Smooth muscle cell of bladder (primary cell): Measurements from ENCODE around the gene SFXN1. TPM values are rescaled to one million over a fixed set of nuclear protein-coding genes. Genes with fewer than 3 reads are reported as not detected.

ENCODE experiments used
- total RNA-seq: library from RNA; depleted of rRNA; stranded (reverse); fragments of >200 nt; gene quantifications from 2 replicates; pipeline ENCODE4 v1.2.3, GENCODE V29; 2014

Gene SFXN1, protein sequence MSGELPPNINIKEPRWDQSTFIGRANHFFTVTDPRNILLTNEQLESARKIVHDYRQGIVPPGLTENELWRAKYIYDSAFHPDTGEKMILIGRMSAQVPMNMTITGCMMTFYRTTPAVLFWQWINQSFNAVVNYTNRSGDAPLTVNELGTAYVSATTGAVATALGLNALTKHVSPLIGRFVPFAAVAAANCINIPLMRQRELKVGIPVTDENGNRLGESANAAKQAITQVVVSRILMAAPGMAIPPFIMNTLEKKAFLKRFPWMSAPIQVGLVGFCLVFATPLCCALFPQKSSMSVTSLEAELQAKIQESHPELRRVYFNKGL
- total RNA-seq = 74.4 and 95.9 TPM in 2 replicates

DNA sequence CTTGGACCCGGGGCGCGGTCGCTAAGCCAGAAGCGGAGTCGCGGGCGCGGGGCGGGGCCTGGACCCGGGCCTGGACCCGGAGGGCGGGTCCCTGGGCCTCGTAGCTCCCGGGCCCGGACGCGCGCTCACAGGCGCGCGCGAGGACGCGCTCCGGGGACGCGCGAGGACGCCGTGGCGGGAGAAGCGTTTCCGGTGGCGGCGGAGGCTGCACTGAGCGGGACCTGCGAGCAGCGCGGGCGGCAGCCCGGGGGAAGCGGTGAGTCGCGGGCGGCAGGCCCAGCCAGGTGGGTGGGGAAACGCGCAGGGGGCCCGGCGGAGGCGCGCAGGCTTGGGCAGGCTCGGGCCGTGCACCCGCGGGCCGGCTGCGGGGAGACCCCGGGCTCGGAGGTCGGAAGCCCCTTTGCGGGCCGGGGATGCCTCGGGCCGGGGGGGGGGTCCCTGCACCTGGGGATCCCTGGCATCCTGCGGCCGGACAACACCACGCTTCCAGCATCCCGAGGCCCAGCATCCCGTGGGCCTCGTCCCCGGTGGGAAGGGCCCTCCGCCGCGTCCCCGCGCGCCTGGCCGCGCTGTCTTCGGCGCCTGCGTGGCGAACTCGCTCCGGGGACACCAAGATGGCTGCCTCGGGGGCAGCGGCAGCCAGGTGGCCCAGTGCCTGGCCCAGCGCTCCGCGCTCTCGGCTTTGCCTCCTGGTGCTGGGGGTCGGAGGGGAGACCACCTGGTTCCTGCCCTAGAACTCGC lies at the start of gene SFXN1:
SFXN1 (plus strand) TSS at position 177 of the 741 bp plus-strand sequence. CDS start 13,544 bp downstream, outside the sequence.

DNA sequence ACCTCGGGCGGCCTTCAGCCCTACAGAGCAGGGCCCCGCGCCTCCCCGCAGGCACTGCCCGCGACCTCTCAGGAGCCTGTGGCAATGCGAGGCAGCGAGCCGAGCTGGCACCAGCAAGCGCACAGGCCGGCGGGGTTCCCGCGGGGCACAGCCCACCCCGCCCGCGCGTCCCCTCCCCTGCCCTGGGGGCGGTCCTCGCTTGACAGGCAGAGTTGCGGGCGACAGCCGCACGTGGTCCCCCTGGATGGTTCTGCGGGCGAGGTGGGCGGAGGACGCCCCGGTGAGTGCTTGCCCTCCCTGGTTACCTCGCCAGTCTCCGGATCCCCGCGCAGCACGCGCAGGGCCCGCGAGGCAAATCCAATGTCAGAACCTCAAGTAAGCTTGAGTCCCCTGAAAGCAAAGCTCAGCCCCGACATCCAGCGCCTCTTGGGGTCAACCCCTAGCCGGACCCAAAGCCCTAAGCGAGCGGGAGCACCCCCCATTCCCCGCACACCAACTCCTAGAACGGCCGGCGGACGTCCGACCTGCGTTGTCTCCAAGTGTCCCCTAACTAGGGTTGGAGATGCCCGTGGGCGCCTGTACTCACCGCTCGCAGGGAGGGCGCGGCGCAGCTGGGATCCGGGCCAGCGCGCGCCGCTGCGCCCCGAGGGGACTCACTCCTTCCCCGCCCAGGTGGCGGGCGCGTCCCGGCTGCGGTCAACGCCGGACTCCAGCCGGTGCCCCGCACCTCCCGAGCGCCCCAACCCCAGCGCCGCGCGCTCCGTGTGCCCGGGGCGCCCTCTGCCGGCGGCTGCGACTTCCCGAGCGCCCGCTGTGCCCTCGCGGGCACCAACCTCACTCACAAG lies 34.1 kb upstream of the SFXN1 start, which contains the start of gene DRD1:
DRD1 (minus strand) TSS at position 123 of the 845 bp plus-strand sequence. CDS start 1,083 bp downstream, outside the sequence.

Other genes with a start within 250 kb of the SFXN1 start
- gene DRD1, start 34.4 kb upstream of the SFXN1 start, total RNA-seq = under 0.01 and 0.14 TPM in 2 replicates
- gene HRH2, start 179.5 kb downstream of the SFXN1 start, total RNA-seq = not detected in 2 replicates